ENCODE measurements around the gene SKAP2.
A peak's percentile ranks its signal among the peaks of the same experiment; 100 is the strongest.

Gene SKAP2

GRCh38 chr7:26863518-26864308 is 677 bp downstream of the SKAP2 start:
- TF ChIP-seq, protein P1, sequence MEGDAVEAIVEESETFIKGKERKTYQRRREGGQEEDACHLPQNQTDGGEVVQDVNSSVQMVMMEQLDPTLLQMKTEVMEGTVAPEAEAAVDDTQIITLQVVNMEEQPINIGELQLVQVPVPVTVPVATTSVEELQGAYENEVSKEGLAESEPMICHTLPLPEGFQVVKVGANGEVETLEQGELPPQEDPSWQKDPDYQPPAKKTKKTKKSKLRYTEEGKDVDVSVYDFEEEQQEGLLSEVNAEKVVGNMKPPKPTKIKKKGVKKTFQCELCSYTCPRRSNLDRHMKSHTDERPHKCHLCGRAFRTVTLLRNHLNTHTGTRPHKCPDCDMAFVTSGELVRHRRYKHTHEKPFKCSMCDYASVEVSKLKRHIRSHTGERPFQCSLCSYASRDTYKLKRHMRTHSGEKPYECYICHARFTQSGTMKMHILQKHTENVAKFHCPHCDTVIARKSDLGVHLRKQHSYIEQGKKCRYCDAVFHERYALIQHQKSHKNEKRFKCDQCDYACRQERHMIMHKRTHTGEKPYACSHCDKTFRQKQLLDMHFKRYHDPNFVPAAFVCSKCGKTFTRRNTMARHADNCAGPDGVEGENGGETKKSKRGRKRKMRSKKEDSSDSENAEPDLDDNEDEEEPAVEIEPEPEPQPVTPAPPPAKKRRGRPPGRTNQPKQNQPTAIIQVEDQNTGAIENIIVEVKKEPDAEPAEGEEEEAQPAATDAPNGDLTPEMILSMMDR (IDR thresholded peaks at IDR 0.05; ENCODE audit: borderline replicate concordance, extremely low read depth, low read length, poor library complexity, severe bottlenecking), result no peak
- TF ChIP-seq EZH2 (IDR thresholded peaks at IDR 0.05; ENCODE audit: borderline replicate concordance, low read depth, low read length, severe bottlenecking), result no peak
- Histone ChIP-seq H2AFZ (ENCODE audit: low read depth, low read length) (peak overlapping the region; percentile 98), H3K27ac (ENCODE audit: low read length) (peak overlapping the region; percentile 95), H4K20me1 (ENCODE audit: insufficient read depth, low read length) (no peaks in the 10 kb centered on the region), H3K4me2 (ENCODE audit: insufficient read depth, low read length) (peak overlapping the region; percentile 85), H3K36me3 (ENCODE audit: insufficient read depth, low read length) (no peaks in the 10 kb centered on the region; the same call in 1 of the 2 replicates), H3K4me3 (ENCODE audit: low read depth in 1 of 2, low read length in 2 of 2) (peak overlapping the region; percentile 63 to 85), H3K9ac (ENCODE audit: low read depth, low read length) (peak overlapping the region; percentile 85), H3K9me3 (ENCODE audit: insufficient read depth, low read length, severe bottlenecking) (no peaks in the 10 kb centered on the region), H3K27me3 (ENCODE audit: insufficient read depth, low read length, poor library complexity) (no peaks in the 10 kb centered on the region), H3K4me1 (ENCODE audit: insufficient read depth, low read length) (peaks cover 25% of the 10 kb centered on the region), H3K79me2 (ENCODE audit: insufficient read depth, low read length) (peaks cover 20% of the 10 kb centered on the region)
- ATAC-seq (ENCODE audit: insufficient read depth, low read depth) (peak; percentile 31; the same call in 2 of the 3 replicates), DNase-seq (no peak)

DNA sequence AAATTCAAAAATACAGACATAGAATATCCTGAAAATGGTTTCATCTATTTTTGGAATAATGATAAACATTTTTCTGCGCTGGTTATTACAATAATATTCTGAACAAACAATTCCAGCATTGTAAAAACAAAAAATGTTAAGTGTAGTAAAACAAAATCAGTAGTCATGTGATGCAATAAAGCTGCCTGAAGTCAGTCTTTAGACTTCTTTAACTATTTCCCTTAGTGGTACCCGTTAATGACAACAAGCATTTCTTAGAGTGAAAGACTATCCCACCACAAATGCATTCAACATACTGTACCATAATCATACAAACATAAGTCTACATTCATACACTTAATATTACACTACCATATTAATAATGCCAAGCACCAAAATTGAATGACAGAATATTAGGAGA is 1.6 kb downstream of the SKAP2 start:
- Histone ChIP-seq H3K4me3 (ENCODE audit: low read depth in 1 of 2, low read length in 2 of 2) (0 out of 4 replicates have a peak overlapping the region, but pooled peaks of 1 of the 2 experiments have one; percentile 85), H3K4me1 (ENCODE audit: insufficient read depth, low read length) (peaks cover 25% of the 10 kb centered on the region), H3K27ac (ENCODE audit: low read length) (no peak overlapping the region), H3K79me2 (ENCODE audit: insufficient read depth, low read length) (peaks cover 26% of the 10 kb centered on the region), H3K27me3 (ENCODE audit: insufficient read depth, low read length, poor library complexity) (no peaks in the 10 kb centered on the region), H2AFZ (ENCODE audit: low read depth, low read length) (no peak overlapping the region), H3K9me3 (ENCODE audit: insufficient read depth, low read length, severe bottlenecking) (no peaks in the 10 kb centered on the region), H3K4me2 (ENCODE audit: insufficient read depth, low read length) (peak overlapping the region; percentile 85), H4K20me1 (ENCODE audit: insufficient read depth, low read length) (no peaks in the 10 kb centered on the region), H3K9ac (ENCODE audit: low read depth, low read length) (0 out of 2 replicates have a peak overlapping the region, but pooled peaks have one; percentile 85), H3K36me3 (ENCODE audit: insufficient read depth, low read length) (no peaks in the 10 kb centered on the region; the same call in 1 of the 2 replicates)
- no peak for TF ChIP-seq EZH2 (IDR thresholded peaks at IDR 0.05; ENCODE audit: borderline replicate concordance, low read depth, low read length, severe bottlenecking)
- TF ChIP-seq, protein P1 (IDR thresholded peaks at IDR 0.05; ENCODE audit: borderline replicate concordance, extremely low read depth, low read length, poor library complexity, severe bottlenecking), result no peak
- ATAC-seq (ENCODE audit: insufficient read depth, low read depth) (no peak), DNase-seq (no peak)

DNA sequence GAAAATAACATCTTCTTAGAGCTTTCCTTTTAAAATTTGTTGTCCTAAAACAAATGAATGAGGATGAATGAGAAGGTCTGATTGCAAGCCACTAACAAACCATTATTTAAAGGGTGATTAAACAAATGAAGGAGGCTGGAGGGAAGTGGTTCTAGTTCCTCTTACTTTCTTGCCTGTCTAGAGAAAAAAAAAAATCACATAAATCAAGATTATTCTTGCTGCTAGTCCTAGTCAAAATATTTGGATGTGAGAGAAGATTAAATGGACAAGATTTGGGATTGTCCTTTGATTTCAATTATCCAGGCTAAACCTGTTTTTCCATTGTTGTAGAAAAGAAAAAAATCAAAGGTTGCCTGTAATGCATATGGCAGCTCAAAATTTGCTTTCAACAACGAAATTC is 3.3 kb downstream of the SKAP2 start:
- H3K4me3 ChIP-seq (ENCODE audit: low read depth in 1 of 2, low read length in 2 of 2), result no peak overlapping the region
- H3K36me3 ChIP-seq (ENCODE audit: insufficient read depth, low read length), result no peaks in the 10 kb centered on the region; the same call in 1 of the 2 replicates
- no peak overlapping the region for H3K9ac ChIP-seq (ENCODE audit: low read depth, low read length)
- no peaks in the 10 kb centered on the region for H3K27me3 ChIP-seq (ENCODE audit: insufficient read depth, low read length, poor library complexity)
- H4K20me1 ChIP-seq (ENCODE audit: insufficient read depth, low read length), result no peaks in the 10 kb centered on the region
- H3K4me1 ChIP-seq (ENCODE audit: insufficient read depth, low read length), result peaks cover 25% of the 10 kb centered on the region
- ATAC-seq (ENCODE audit: insufficient read depth, low read depth) (no peak), DNase-seq (no peak)
- H3K79me2 ChIP-seq (ENCODE audit: insufficient read depth, low read length), result peaks cover 28% of the 10 kb centered on the region
- H3K9me3 ChIP-seq (ENCODE audit: insufficient read depth, low read length, severe bottlenecking), result no peaks in the 10 kb centered on the region
- H3K4me2 ChIP-seq (ENCODE audit: insufficient read depth, low read length), result no peak overlapping the region
- no peak overlapping the region for H3K27ac ChIP-seq (ENCODE audit: low read length)
- no peak for TF ChIP-seq EZH2 (IDR thresholded peaks at IDR 0.05; ENCODE audit: borderline replicate concordance, low read depth, low read length, severe bottlenecking)
- TF ChIP-seq, protein P1 (IDR thresholded peaks at IDR 0.05; ENCODE audit: borderline replicate concordance, extremely low read depth, low read length, poor library complexity, severe bottlenecking), result no peak
- H2AFZ ChIP-seq (ENCODE audit: low read depth, low read length), result no peak overlapping the region
